GM21825 (cell line): ENCODE results near the gene ARHGEF39.
"Not testable (repeated sequence)": the region's sequence is repeated elsewhere in the genome, so short reads cannot be mapped to it uniquely, and the experiment has no call there.

ENCODE experiments used
- ATAC-seq: cut with Tn5 transposase; IDR thresholded peaks from one replicate; pipeline ENCODE4 v1.9.1; 2021; ENCODE audit warnings: mild to moderate bottlenecking, moderate library complexity; ENCODE audit not compliant: unreplicated experiment

ARHGEF39 gene

GRCh38 chr9:35628389-35628991 is 36.5 kb downstream of the ARHGEF39 start:
- no peak for ATAC-seq

GRCh38 chr9:35627575-35627974 is 37.4 kb downstream of the ARHGEF39 start:
- no peak for ATAC-seq

GRCh38 chr9:35619800-35620158 is 45.2 kb downstream of the ARHGEF39 start:
- ATAC-seq = peak; percentile 37

GRCh38 chr9:35618854-35619799 is 45.9 kb downstream of the ARHGEF39 start:
- ATAC-seq = peak; percentile 59

- ATAC-seq = no peak
Measured at GRCh38 chr9:35618325-35618727, 46.7 kb downstream of the ARHGEF39 start, which contains the start of gene CD72. TSS of gene CD72 (minus strand) at chr9:35618413. CDS start at chr9:35618303, 110 bp downstream.

DNA sequence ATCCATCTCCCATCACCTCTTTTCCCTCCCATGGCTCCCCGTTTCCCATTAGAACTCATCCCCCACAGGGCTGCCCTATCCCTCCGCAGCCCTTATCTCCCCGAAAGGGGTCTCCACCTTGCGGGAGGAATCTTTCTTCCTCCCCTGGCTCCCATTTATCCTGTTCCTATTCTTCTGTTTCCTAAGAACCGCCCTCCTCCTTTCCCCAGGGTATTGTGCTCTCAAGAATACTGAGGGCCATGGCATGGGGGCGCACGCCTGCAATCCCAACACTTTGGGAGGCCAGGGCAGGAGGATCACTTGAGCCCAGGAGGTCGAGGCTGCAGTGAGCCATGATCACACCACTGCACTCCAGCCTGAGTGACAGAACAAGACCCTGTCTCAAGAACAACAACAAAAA is 47.4 kb downstream of the ARHGEF39 start:
- ATAC-seq = no peak

GRCh38 chr9:35616681-35617459 is 48.1 kb downstream of the ARHGEF39 start:
- ATAC-seq = no peak

- no peak for ATAC-seq
Measured at GRCh38 chr9:35615981-35616680, 48.9 kb downstream of the ARHGEF39 start.

GRCh38 chr9:35612843-35613242 is 52.2 kb downstream of the ARHGEF39 start:
- ATAC-seq = no peak

- not testable (repeated sequence) for ATAC-seq
Measured at GRCh38 chr9:35612066-35612465, 52.9 kb downstream of the ARHGEF39 start.

GRCh38 chr9:35611230-35611797 is 53.7 kb downstream of the ARHGEF39 start:
- no peak for ATAC-seq

- ATAC-seq = no peak
Measured at GRCh38 chr9:35609820-35610163, 55.2 kb downstream of the ARHGEF39 start.
